Endometrial microvascular endothelial cells (primary cell): ENCODE results near the gene MAP3K5. TPM values are rescaled to one million over a fixed set of nuclear protein-coding genes. Genes with fewer than 3 reads are reported as not detected.
"Not testable (repeated sequence)": the region's sequence is repeated elsewhere in the genome, so short reads cannot be mapped to it uniquely, and the experiment has no call there.

Experiments used
- in situ Hi-C: cut with HindIII; loops from 2 replicates; pipeline ENCODE4 v1.10.0; 2017; ENCODE audit warnings: low sequenced_read_pairs, low pct_unique_long_range_greater_than_20kb; ENCODE audit errors: inconsistent ontology term
- total RNA-seq: library from RNA; depleted of rRNA; stranded (reverse); fragments of >200 nt; gene quantifications from one replicate; pipeline ENCODE4 v1.2.3, GENCODE V29; 2015; ENCODE audit errors: inconsistent ontology term

Gene MAP3K5
- total RNA-seq, 1 donor from 2014 or later, result 9.3 TPM

DNA sequence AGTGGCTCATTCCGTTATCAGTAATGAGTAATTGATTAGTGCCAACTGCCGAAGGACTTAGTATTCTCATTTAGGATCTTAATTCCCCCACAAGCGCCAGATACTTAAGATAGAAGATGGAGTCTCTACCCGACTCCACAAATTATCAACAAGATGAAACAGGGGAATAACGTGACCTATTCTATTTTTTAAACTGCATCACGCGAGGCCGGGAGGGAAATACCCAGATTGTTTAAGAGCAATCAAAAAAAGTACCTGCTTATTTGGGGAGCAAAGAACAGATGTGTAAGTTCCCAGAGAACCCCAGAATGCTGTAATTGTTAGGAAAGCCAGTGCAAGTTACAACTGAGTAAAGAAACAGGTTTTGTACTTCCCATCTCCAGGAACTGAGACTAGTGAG lies 1.1 kb upstream of the MAP3K5 start:
- in situ Hi-C loops, result no loop called here

GRCh38 chr6:136792095-136792409 lies 225 bp downstream of the MAP3K5 start:
- in situ Hi-C loops, result no loop called here

- in situ Hi-C loops, result no loop called here
These were observed 782 bp downstream of the MAP3K5 start for GRCh38 chr6:136791296-136792094.

GRCh38 chr6:136790411-136791295 lies 1.6 kb downstream of the MAP3K5 start:
- in situ Hi-C loops, result no loop called here

DNA sequence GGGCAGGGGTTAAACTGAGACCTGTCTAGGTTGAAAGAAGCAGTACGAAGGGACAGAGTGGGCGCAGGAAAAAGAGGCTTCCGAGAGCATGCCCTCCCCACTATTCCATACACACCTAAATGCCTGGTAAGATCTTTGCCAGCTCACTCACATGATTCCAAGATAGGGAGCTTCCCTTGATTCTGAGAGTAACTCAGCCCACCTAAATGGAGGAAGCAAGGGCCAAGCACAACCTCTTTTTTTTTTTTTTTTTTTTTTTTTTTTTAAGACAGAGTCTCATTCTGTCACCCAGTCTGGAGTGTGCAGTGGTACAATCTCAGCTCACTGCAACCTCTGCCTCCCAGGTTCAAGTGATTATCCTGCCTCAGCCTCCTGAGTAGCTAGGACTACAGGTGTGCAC lies 2.8 kb downstream of the MAP3K5 start:
- in situ Hi-C loops, result not testable (repeated sequence)

DNA sequence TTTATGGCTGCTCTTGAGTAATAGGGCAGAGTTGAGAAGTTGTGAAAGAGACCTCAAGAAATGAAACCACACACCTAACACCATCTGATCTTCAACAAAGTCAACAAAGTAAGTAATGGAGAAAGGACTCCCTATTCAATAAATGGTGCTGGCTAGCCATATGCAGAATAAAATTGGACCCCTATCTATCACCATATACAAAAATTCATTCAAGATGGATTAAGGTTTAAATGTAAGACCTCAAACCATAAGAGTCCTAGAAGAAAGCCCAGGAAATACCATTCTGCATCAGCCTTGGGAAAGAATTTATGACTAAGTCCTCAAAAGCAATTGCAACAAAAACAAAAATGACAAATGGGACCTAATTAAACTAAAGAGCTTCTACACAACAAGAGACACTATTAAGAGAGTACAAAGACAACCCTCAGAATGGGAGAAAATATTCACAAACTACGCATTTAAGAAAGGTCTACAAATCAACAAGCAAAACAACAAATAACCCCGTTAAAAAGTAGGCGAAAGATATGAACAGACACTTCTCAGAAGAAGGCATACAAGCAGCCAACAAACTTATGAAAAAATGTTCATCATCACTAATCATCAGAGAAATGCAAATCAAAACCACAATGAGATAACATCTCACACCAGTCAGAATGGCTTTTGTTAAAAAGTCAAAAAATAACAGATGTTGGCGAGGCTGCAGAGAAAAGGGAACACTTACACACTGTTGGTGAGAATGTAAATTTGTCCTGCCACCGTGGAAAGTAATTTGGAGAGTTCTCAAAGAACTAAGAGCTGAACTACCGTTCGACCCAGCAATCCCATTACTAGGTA lies 4.0 kb downstream of the MAP3K5 start:
- in situ Hi-C loops, result no loop called here

GRCh38 chr6:136787726-136788068 lies 4.6 kb downstream of the MAP3K5 start:
- in situ Hi-C loops, result no loop called here

- in situ Hi-C loops, result no loop called here
These were observed 5.6 kb downstream of the MAP3K5 start for GRCh38 chr6:136786658-136787057.

GRCh38 chr6:136784910-136785746 lies 7.1 kb downstream of the MAP3K5 start:
- in situ Hi-C loops, result no loop called here

DNA sequence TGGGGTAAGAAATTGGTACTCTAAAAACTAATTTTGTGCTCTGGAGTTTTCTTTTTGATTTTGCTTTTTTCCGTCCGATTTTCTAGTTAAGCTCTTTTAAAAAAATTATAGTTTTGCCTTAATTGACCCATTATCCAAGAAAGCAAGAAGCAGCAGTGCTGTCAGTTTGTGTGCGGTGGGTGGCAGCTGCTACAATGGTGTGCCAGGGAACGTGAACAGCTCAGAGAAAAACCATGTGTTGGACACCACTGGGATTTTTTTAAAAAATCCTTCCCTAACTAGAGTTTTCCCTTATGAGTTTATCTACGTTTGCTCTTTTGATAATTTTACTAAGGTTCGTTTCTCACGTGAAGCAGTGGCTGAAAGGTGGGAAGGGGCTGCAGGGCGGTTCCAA lies 8.0 kb downstream of the MAP3K5 start:
- in situ Hi-C loops, result no loop called here

DNA sequence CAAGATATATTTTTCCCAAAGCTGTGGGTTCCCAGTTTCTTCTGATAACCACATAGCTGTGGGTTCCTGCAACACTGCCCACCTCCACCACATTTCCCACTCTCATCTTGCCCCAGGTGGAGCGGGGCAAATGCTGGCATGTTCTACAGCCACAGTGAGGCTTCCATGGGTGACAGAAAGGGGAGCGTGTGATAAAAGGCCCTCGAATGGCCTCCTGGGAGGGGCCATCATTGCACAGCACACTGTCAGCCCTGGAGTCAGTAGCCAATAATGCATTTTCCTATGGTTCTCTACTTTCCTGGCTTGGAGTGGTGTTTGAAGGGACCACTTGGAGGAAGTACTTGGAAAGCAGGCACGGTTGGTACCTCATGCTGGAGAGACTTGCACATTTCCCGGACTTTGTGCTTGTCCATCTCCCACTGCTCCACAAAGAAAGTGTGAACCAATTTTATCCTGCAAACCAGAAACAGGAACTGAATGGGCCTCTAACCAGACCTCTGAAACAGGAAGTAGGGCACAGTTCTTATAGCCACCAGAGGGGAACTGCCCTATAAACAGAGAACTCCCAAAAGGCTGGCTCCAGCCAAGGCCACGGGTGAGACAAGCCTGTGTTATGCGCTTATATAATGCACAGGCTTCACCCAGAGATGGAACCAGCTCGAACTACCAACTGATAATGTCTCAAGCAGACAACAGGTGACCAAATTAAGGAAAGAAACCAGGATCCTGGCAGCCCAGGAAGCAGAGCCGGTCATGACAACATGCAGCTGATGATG lies 8.6 kb downstream of the MAP3K5 start:
- in situ Hi-C loops, result no loop called here

GRCh38 chr6:136783021-136783420 lies 9.3 kb downstream of the MAP3K5 start:
- in situ Hi-C loops, result no loop called here

DNA sequence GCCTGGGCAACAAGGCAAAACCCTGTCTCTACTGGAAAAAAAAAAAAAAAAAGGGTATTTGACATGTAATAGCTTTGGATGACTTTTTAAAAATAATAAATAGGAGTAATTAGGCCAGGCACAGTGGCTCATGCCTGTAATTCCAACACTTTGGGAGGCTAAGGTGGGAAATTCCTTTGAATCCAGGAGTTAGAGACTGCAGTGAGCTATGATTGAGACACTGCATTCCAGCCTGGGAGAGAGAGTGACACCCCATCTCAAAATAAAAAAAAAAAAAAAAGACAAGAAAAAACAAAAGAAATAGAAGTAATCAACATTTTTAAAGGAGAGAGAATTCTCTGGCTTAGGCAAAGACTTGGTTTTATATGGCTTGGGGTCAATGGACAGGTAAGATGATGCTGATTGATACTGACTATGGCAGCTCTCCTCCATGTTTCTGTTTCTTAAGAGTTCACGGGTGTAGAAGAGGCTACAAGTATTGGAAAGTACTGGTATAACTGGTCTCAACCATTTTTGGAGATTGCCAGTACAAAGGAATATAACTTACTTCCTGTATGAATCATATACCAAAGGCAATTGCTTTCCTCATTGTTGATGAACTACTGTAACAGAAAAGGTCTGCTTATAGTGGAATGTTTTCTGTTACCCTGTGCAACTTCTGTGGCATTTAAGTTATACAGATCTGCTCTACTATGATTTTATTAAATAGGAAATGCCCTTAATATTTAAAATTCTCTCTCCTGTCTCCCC lies 10.1 kb downstream of the MAP3K5 start:
- in situ Hi-C loops, result no loop called here

DNA sequence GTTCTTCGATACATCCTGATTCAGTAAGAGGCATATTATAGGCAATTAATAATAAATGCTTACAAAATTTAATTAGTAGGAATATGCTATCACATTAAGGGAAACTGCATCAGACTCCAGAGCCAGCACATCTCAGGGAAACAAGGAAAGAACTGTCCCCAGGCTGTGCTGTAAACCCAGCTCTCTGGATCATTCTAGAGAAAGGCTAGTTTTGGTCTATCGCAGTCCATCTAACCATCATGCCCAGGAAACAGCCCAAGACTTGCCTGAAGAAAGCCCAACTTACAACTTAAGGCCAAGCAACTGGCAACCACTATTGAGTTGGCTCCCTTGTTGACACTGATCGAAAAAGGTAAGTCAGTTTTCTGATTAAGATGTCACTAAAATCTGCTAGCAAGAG lies 11.3 kb downstream of the MAP3K5 start:
- in situ Hi-C loops, result no loop called here

DNA sequence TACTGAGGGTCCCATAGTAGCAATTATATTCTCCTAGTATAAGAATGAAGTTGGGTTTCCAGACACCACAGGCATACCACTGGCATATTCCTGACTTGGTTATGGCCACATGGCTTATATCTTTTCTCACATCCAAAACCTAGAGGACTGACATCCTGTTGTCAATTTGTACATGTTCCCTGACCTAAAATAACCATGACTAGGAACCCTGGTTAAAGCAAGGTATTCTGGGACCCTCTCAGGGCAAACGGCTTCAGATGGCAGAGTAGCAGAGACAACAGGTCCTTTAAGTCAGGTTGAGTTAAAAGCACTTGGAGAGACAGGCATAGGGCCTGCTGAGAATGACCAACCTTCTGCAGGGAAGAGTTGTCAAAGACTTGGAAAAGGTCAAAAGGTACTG lies 12.6 kb downstream of the MAP3K5 start:
- in situ Hi-C loops, result no loop called here

DNA sequence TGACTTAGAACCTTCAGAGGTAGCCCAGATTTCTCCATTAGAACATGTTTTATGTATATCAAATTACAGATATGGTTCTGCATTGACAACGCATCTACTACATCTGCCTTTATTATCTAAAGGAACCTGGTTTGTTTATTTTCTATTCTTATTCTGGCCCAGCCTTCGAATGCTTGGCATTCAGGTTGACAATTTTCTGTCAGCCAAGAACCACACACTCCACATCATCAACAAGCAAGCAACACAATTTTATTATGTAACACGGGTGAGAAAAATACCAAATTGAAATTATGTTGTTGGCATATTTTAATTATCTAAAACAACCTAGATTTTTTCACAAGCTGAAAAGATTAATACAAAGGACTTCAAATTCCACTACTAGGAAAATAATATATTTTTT lies 14.6 kb downstream of the MAP3K5 start:
- in situ Hi-C loops, result no loop called here

GRCh38 chr6:136775548-136775947 lies 16.7 kb downstream of the MAP3K5 start:
- in situ Hi-C loops, result no loop called here
